ENCODE results near the gene PLSCR1.

GRCh38 chr3:146470425-146470990, 73.9 kb downstream of the PLSCR1 start:
- no peak for TF ChIP-seq ELK1 (IDR thresholded peaks at IDR 0.05; ENCODE audit: borderline replicate concordance, low read depth, low read length)
- TF ChIP-seq, protein P1, sequence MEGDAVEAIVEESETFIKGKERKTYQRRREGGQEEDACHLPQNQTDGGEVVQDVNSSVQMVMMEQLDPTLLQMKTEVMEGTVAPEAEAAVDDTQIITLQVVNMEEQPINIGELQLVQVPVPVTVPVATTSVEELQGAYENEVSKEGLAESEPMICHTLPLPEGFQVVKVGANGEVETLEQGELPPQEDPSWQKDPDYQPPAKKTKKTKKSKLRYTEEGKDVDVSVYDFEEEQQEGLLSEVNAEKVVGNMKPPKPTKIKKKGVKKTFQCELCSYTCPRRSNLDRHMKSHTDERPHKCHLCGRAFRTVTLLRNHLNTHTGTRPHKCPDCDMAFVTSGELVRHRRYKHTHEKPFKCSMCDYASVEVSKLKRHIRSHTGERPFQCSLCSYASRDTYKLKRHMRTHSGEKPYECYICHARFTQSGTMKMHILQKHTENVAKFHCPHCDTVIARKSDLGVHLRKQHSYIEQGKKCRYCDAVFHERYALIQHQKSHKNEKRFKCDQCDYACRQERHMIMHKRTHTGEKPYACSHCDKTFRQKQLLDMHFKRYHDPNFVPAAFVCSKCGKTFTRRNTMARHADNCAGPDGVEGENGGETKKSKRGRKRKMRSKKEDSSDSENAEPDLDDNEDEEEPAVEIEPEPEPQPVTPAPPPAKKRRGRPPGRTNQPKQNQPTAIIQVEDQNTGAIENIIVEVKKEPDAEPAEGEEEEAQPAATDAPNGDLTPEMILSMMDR (conservative IDR thresholded peaks at IDR 0.05; ENCODE audit: low read depth, low read length), result no peak
- no peak for TF ChIP-seq POLR2A (IDR thresholded peaks at IDR 0.05; ENCODE audit: low read depth, low read length)
- TF ChIP-seq CEBPB (IDR thresholded peaks at IDR 0.05; ENCODE audit: low read depth, low read length), result no peak
- TF ChIP-seq BHLHE40 (IDR thresholded peaks at IDR 0.05; ENCODE audit: low read depth, low read length), result no peak
- TF ChIP-seq MXI1 (IDR thresholded peaks at IDR 0.05; ENCODE audit: borderline replicate concordance, low read depth, low read length), result no peak

Measured in IMR-90 (cell line).